Prostate gland (tissue), 2 donors: ENCODE data around the gene AP5S1.

ENCODE experiments used
- POLR2A ChIP-seq: fragments of 450-650 bp; IDR thresholded peaks from one replicate; pipeline ENCODE4 v1.6.1; 2016; ENCODE audit warnings: antibody characterized with exemption, mild to moderate bottlenecking
- POLR2AphosphoS5 ChIP-seq: sonication (generic); formaldehyde crosslinking; IDR thresholded peaks from one replicate; pipeline ENCODE4 v1.6.1; 2017; ENCODE audit warnings: antibody characterized with exemption
- TF ChIP-seq, protein P1 (sequence below), 4 experiments: fragments of 200-600 bp in 2 of 4; fragments of 450-650 bp in 2 of 4; sonication (generic) in 2 of 4; IDR thresholded peaks; 1 replicate in 3 of 4; 2 replicates in 1 of 4; pipeline ENCODE4 v1.5.1; 2016 to 2019; ENCODE audit warnings: antibody characterized with exemption in 4 of 4, mild to moderate bottlenecking in 2 of 4, moderate library complexity in 2 of 4

DNA sequence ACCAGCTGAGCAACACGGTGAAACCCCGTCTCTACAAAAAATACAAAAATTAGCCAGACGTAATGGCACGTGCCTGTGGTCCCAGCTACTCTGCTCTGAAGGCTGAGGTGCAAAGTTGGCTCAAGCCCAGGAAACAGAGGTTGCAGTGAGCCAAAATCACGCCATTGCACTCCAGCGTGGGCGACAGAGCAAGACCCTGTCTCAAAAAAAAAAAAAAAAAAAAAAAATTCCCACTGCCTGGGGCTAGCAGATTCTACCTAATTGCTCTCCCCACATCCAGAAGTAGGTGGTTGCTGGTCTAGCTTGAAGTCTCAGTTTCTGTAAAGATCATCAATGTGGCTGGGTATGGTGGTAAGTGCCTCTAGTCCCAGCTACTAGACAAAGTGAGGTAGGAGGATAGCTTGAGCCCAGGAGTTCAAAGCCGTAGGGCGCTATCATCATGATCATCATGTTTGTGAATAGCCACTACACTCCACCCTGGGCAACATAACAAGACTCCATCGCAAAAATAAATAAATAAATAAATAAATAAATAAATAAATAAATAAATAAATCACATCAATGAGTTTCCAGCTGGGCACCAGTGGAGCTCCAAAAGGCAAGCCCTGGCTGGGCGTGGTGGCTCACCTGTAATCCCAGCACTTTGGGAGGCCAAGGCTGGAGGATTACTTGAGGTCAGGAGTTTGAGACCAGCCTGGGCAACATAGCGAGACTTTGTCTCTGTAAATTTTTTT is 6.3 kb upstream of the AP5S1 start:
- TF ChIP-seq, protein P1, sequence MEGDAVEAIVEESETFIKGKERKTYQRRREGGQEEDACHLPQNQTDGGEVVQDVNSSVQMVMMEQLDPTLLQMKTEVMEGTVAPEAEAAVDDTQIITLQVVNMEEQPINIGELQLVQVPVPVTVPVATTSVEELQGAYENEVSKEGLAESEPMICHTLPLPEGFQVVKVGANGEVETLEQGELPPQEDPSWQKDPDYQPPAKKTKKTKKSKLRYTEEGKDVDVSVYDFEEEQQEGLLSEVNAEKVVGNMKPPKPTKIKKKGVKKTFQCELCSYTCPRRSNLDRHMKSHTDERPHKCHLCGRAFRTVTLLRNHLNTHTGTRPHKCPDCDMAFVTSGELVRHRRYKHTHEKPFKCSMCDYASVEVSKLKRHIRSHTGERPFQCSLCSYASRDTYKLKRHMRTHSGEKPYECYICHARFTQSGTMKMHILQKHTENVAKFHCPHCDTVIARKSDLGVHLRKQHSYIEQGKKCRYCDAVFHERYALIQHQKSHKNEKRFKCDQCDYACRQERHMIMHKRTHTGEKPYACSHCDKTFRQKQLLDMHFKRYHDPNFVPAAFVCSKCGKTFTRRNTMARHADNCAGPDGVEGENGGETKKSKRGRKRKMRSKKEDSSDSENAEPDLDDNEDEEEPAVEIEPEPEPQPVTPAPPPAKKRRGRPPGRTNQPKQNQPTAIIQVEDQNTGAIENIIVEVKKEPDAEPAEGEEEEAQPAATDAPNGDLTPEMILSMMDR (IDR thresholded peaks at IDR 0.05) = no peak
- TF ChIP-seq POLR2A = no peak
- TF ChIP-seq POLR2AphosphoS5 = no peak
